Esophagus muscularis mucosa (tissue), 4 donors: ENCODE data around the gene ISOC1. TPM values are rescaled to one million over a fixed set of nuclear protein-coding genes. Genes with fewer than 3 reads are reported as not detected.

Source experiments
- DNase-seq: peaks from one replicate; pipeline ENCODE4 v3.0.0-alpha.2; 2017; ENCODE audit errors: extremely low spot score
- H3K27ac ChIP-seq, 4 donors: fragments of 200-600 bp; sonication (generic); replicated peaks in 1 of 4; 1 replicate in 3 of 4; 2 replicates in 1 of 4; pipeline ENCODE4 v1.5.1; 2016 to 2019; ENCODE audit warnings: mild to moderate bottlenecking in 1 of 4
- H3K27me3 ChIP-seq, 4 donors: fragments of 200-600 bp; sonication (generic); one replicate each; pipeline versions ENCODE4 v1.5.1 to v1.6.0; 2016 to 2019
- H3K36me3 ChIP-seq, 4 donors: fragments of 200-600 bp; sonication (generic); one replicate each; pipeline ENCODE4 v1.5.1; 2016 to 2019
- H3K4me1 ChIP-seq, 4 donors: fragments of 200-600 bp; sonication (generic); one replicate each; pipeline ENCODE4 v1.5.1; 2016 to 2019
- H3K4me3 ChIP-seq, 4 donors: fragments of 200-600 bp; sonication (generic); 1 replicate in 2 of 4; 2 replicates in 2 of 4; pipeline ENCODE4 v1.5.1; 2016 to 2019; ENCODE audit warnings: mild to moderate bottlenecking in 4 of 4, moderate library complexity in 1 of 4
- H3K9me3 ChIP-seq, 4 donors: fragments of 200-600 bp; sonication (generic); 1 replicate in 3 of 4; 2 replicates in 1 of 4; pipeline ENCODE4 v1.5.1; 2016 to 2019
- CTCF ChIP-seq, 3 experiments: fragments of 200-600 bp in 2 of 3; fragments of 450-650 bp in 1 of 3; sonication (generic) in 2 of 3; IDR thresholded peaks; one replicate each; pipeline ENCODE4 v1.5.1; 2017 to 2019; ENCODE audit warnings: antibody characterized with exemption in 3 of 3, mild to moderate bottlenecking in 2 of 3, moderate library complexity in 1 of 3
- EP300 ChIP-seq: sonication (generic); formaldehyde crosslinking; IDR thresholded peaks from one replicate; pipeline ENCODE4 v1.6.1; 2017; ENCODE audit warnings: antibody characterized with exemption
- POLR2A ChIP-seq: fragments of 450-650 bp; IDR thresholded peaks from one replicate; pipeline ENCODE4 v1.6.1; 2017; ENCODE audit warnings: antibody characterized with exemption, moderate library complexity, mild to moderate bottlenecking, low read depth
- POLR2AphosphoS5 ChIP-seq, 2 donors: sonication (generic); formaldehyde crosslinking; IDR thresholded peaks; one replicate each; pipeline ENCODE4 v1.6.1; 2017; ENCODE audit warnings: antibody characterized with exemption in 2 of 2
- WGBS: methylation state at CpG from one replicate; pipeline ENCODE4 v1.1.5; 2018; 5-methylcytosine and 5-hydroxymethylcytosine counted together
- intact Hi-C: fragments of 100-400 bp; cut with DNase I; formaldehyde crosslinking; loops from one replicate; pipeline ENCODE4 v1.15.1; 2023
- total RNA-seq, 4 donors: library from RNA; depleted of rRNA; stranded (reverse); fragments of >200 nt; gene quantifications; one replicate each; pipeline versions ENCODE4 v1.1.0 to v1.2.1, GENCODE V29; 2016

ISOC1 gene
- total RNA-seq, 4 donors from 2014 or later: 53.5 to 136 (median 89.5) TPM

GRCh38 chr5:129082225-129083136 is 12.1 kb upstream of the ISOC1 start:
- Histone ChIP-seq H3K9me3 (no peaks in the 10 kb centered on the region), H3K27me3 (no peaks in the 10 kb centered on the region), H3K4me1 (peaks cover 0 to 23% (median 11%) of the 10 kb centered on the region in 4 donors), H3K4me3 (no peak overlapping the region), H3K36me3 (no peaks in the 10 kb centered on the region), H3K27ac (no peak overlapping the region)
- TF ChIP-seq CTCF (IDR thresholded peaks at IDR 0.05): no peak
- no peak for TF ChIP-seq POLR2A
- TF ChIP-seq POLR2AphosphoS5 (IDR thresholded peaks at IDR 0.05): no peak
- no peak for TF ChIP-seq EP300
- intact Hi-C loops: no loop called here
- DNase-seq: no peak
- WGBS: 91% methylated on average over 6 of the region's 6 CpGs

- 10% methylated on average over 13 of the region's 61 CpGs for WGBS
Observed at GRCh38 chr5:129094924-129095899, 663 bp downstream of the ISOC1 start.

GRCh38 chr5:129096382-129096991 is 1.9 kb downstream of the ISOC1 start:
- H3K4me1 ChIP-seq: peaks cover 29 to 55% (median 51%) of the 10 kb centered on the region in 4 donors
- TF ChIP-seq POLR2AphosphoS5 (IDR thresholded peaks at IDR 0.05): no peak
- no peak for TF ChIP-seq EP300
- TF ChIP-seq CTCF (IDR thresholded peaks at IDR 0.05): peak in 2 of 3 experiments; percentile 8 to 30
- TF ChIP-seq POLR2A: no peak
- H3K36me3 ChIP-seq: no peaks in the 10 kb centered on the region
- intact Hi-C loops: loop anchor here (5.0 to 10.0 kb wide), 2 partner anchors 132 to 559 kb away; partner anchors contain the start of genes FBN2 and SLC27A6
- WGBS: 38% methylated on average over 8 of the region's 8 CpGs
- H3K9me3 ChIP-seq: no peaks in the 10 kb centered on the region
- H3K27ac ChIP-seq: peak overlapping the region; percentile 86 to 94 (median 90)
- DNase-seq: no peak
- peak overlapping the region; percentile 77 to 83 (median 81) for H3K4me3 ChIP-seq
- no peaks in the 10 kb centered on the region for H3K27me3 ChIP-seq

More at GRCh38 chr5:129094924-129095899, 663 bp downstream of the ISOC1 start:
- TF ChIP-seq POLR2AphosphoS5 (IDR thresholded peaks at IDR 0.05) (peak; percentile 13 to 50), POLR2A (no peak), CTCF (IDR thresholded peaks at IDR 0.05) (no peak), EP300 (no peak)
- Histone ChIP-seq H3K4me1 (peaks cover 29 to 48% (median 43%) of the 10 kb centered on the region in 4 donors), H3K27me3 (no peaks in the 10 kb centered on the region), H3K36me3 (no peaks in the 10 kb centered on the region), H3K4me3 (peak overlapping the region; percentile 77 to 83 (median 81)), H3K27ac (peak overlapping the region; percentile 86 to 94 (median 90)), H3K9me3 (no peaks in the 10 kb centered on the region)
- intact Hi-C loops: loop anchor here (5.0 to 10.0 kb wide), 2 partner anchors 130 to 558 kb away; partner anchors contain the start of genes FBN2 and SLC27A6
- peak; percentile 93 for DNase-seq
